ENCODE data around the gene GRIK4. TPM values are rescaled to one million over a fixed set of nuclear protein-coding genes. Genes with fewer than 3 reads are reported as not detected.

GRIK4 gene
- total RNA-seq, 1 donor from 2014 or later: not detected

GRCh38 chr11:120923866-120924508 is 412.4 kb downstream of the GRIK4 start:
- H3K27ac ChIP-seq: no peak overlapping the region
- H3K9me3 ChIP-seq: no peaks in the 10 kb centered on the region
- no peak for TF ChIP-seq CTCF (IDR thresholded peaks at IDR 0.05)
- H3K4me3 ChIP-seq: no peak overlapping the region
- no peaks in the 10 kb centered on the region for H3K4me1 ChIP-seq
- H3K36me3 ChIP-seq: no peaks in the 10 kb centered on the region
- H3K27me3 ChIP-seq: no peaks in the 10 kb centered on the region
- intact Hi-C loops (cut with DNase I): no loop called here
- DNase-seq (ENCODE audit: low spot score in 2 of 2): no peak

DNA sequence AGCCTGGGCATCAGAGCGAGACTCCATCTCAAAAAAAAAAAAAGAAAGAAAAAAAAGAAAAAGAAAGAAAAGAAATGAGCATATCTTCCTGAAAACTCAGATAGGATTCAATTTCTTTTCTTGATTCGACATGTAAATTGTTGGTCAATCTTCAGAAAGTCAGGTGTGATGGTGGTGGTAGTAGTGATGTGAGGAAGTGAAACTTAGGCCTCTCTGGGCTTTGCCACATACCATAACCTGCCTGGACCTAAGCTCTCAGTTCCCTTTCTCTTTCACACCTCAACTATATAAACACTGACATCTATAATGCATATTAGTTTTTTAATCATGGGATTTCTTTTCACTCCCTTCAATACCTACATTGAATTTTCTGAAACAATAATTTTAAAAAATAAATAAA is 414.4 kb downstream of the GRIK4 start:
- no peaks in the 10 kb centered on the region for H3K9me3 ChIP-seq
- H3K36me3 ChIP-seq: no peaks in the 10 kb centered on the region
- no peak for DNase-seq (ENCODE audit: low spot score in 2 of 2)
- H3K4me3 ChIP-seq: no peak overlapping the region
- intact Hi-C loops (cut with DNase I): no loop called here
- TF ChIP-seq CTCF (IDR thresholded peaks at IDR 0.05): no peak
- H3K27ac ChIP-seq: no peak overlapping the region
- no peaks in the 10 kb centered on the region for H3K4me1 ChIP-seq
- H3K27me3 ChIP-seq: no peaks in the 10 kb centered on the region

DNA sequence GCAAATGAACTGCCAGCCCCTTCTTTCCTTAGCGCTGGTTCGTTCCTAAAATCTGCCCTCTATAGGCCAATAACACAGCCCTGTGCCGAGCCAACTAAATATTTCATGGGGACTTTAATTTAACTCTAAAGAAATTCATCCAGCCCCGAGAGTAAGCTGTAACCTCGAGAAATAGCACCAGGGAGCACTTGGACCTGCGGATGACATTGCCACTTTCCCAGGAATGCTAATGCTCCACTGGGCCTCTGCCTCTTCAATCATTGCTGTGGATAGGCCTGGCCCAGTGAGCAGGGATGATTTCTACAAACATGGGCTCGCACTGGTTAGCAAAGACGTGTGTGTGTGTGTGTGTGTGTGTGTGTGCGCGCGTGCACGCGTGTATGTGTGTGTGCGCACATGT is 417.1 kb downstream of the GRIK4 start:
- Histone ChIP-seq H3K4me1 (no peaks in the 10 kb centered on the region), H3K27ac (no peak overlapping the region), H3K4me3 (no peak overlapping the region), H3K9me3 (no peaks in the 10 kb centered on the region), H3K27me3 (no peaks in the 10 kb centered on the region), H3K36me3 (no peaks in the 10 kb centered on the region)
- no peak for DNase-seq (ENCODE audit: low spot score in 2 of 2)
- no peak for TF ChIP-seq CTCF (IDR thresholded peaks at IDR 0.05)
- intact Hi-C loops (cut with DNase I): no loop called here

- no peak for DNase-seq (ENCODE audit: low spot score in 2 of 2)
- Histone ChIP-seq H3K4me1 (no peaks in the 10 kb centered on the region), H3K9me3 (no peaks in the 10 kb centered on the region), H3K27me3 (no peaks in the 10 kb centered on the region), H3K36me3 (no peaks in the 10 kb centered on the region), H3K27ac (no peak overlapping the region), H3K4me3 (no peak overlapping the region)
- intact Hi-C loops (cut with DNase I): no loop called here
- no peak for TF ChIP-seq CTCF (IDR thresholded peaks at IDR 0.05)
Observed at GRCh38 chr11:120929090-120929489, 417.5 kb downstream of the GRIK4 start.

GRCh38 chr11:120929664-120930154 is 418.2 kb downstream of the GRIK4 start:
- H3K9me3 ChIP-seq: no peaks in the 10 kb centered on the region
- H3K36me3 ChIP-seq: no peaks in the 10 kb centered on the region
- peak in 1 of 3 experiments; percentile 23 for TF ChIP-seq CTCF (IDR thresholded peaks at IDR 0.05)
- no peaks in the 10 kb centered on the region for H3K27me3 ChIP-seq
- H3K27ac ChIP-seq: no peak overlapping the region
- H3K4me1 ChIP-seq: no peaks in the 10 kb centered on the region
- intact Hi-C loops (cut with DNase I): no loop called here
- DNase-seq (ENCODE audit: low spot score in 2 of 2): no peak
- H3K4me3 ChIP-seq: no peak overlapping the region
